ENCODE results near the gene RAMP1. TPM values are rescaled to one million over a fixed set of nuclear protein-coding genes. Genes with fewer than 3 reads are reported as not detected.
A peak's percentile ranks its signal among the peaks of the same experiment; 100 is the strongest.

RAMP1 gene
- total and polyA plus RNA-seq, 9 of the 15 experiments (the other 6 are each of a cell fraction or from before 2014, with no cell fraction given), result 0.72 to 0.77 TPM; not detected in 7

GRCh38 chr2:237923481-237924163 is 64.2 kb downstream of the RAMP1 start (continued):
- TF ChIP-seq ZFP91 (CRISPR knock-in tag; IDR thresholded peaks at IDR 0.05), result no peak
- no peak for TF ChIP-seq ZNF175 (CRISPR knock-in tag; IDR thresholded peaks at IDR 0.05; ENCODE audit: low read depth)
- no peak for TF ChIP-seq ZNF507 (tag; conservative IDR thresholded peaks at IDR 0.05)
- TF ChIP-seq ZBTB33 (CRISPR knock-in tag; IDR thresholded peaks at IDR 0.05), result 0 out of 2 replicates have a peak, but pooled peaks have one; percentile 30
- TF ChIP-seq TAF9B (IDR thresholded peaks at IDR 0.05; ENCODE audit: partially characterized antibody), result no peak
- TF ChIP-seq NELFE (IDR thresholded peaks at IDR 0.05; ENCODE audit: insufficient read depth, insufficient read length), result no peak
- peak in 2 of 3 experiments; percentile 75 to 82 for TF ChIP-seq YY1 (IDR thresholded peaks at IDR 0.05; ENCODE audit: borderline replicate concordance in 1 of 3, control insufficient read depth in 1 of 3, extremely low read depth in 1 of 3, insufficient read depth in 3 of 3, insufficient read length in 1 of 3, insufficient replicate concordance in 2 of 3, low read depth in 1 of 3, low read length in 2 of 3)
- TF ChIP-seq BACH1 (tag; IDR thresholded peaks at IDR 0.05), result no peak
- TF ChIP-seq MTA2 (IDR thresholded peaks at IDR 0.05; ENCODE audit: low read depth), result no peak
- no peak for TF ChIP-seq FOXK1 (CRISPR knock-in tag; IDR thresholded peaks at IDR 0.05; ENCODE audit: borderline replicate concordance)
- TF ChIP-seq GABPB2 (CRISPR knock-in tag; conservative IDR thresholded peaks at IDR 0.05), result no peak
- TF ChIP-seq SMAD4 (CRISPR knock-in tag; conservative IDR thresholded peaks at IDR 0.05), result peak; percentile 90
- no peak for TF ChIP-seq GTF2E2 (tag; IDR thresholded peaks at IDR 0.05)
- 0 out of 4 replicates have a peak, but pooled peaks of 1 of the 2 experiments have one; percentile 5 for TF ChIP-seq RCOR1 (IDR thresholded peaks at IDR 0.05; ENCODE audit: borderline replicate concordance in 1 of 2, low read depth in 2 of 2, low read length in 2 of 2)
- no peak for TF ChIP-seq ZFP30 (CRISPR knock-in tag; IDR thresholded peaks at IDR 0.05; ENCODE audit: borderline replicate concordance)
- TF ChIP-seq ZNF174 (CRISPR knock-in tag; IDR thresholded peaks at IDR 0.05), result no peak
- TF ChIP-seq CREB5 (CRISPR knock-in tag; IDR thresholded peaks at IDR 0.05), result no peak
- TF ChIP-seq ZBTB43 (CRISPR knock-in tag; IDR thresholded peaks at IDR 0.05), result no peak
- peak; percentile 62 to 85 for TF ChIP-seq MAZ (CRISPR knock-in tag; conservative IDR thresholded peaks at IDR 0.05 in 1 of 2, IDR thresholded peaks at IDR 0.05 in 1 of 2)
- TF ChIP-seq PHF21A (IDR thresholded peaks at IDR 0.05; ENCODE audit: borderline replicate concordance, low read depth), result no peak
- no peak for TF ChIP-seq HLTF (IDR thresholded peaks at IDR 0.05)
